WTC11 (cell line): ENCODE data around the gene METTL25B. TPM values are rescaled to one million over a fixed set of nuclear protein-coding genes. Genes with fewer than 3 reads are reported as not detected.

Experiments
- ATAC-seq: fragments of 200-7000 bp; cut with Tn5 transposase; 2 replicates; pipeline ENCODE4 v1.10.0; 2021; ENCODE audit warnings: mild to moderate bottlenecking, moderate library complexity
- CTCF ChIA-PET: fragments of 300-600 bp; sonication (Branson Sonifier 250); formaldehyde crosslinking; loops from one replicate; lab custom pipeline; 2021; ENCODE audit warnings: antibody characterized with exemption; lab: Charles Lee
- POLR2A ChIA-PET: fragments of 350-600 bp; sonication (Branson Sonifier 250); formaldehyde crosslinking; loops from one replicate; lab custom pipeline; 2021; ENCODE audit warnings: antibody characterized with exemption; lab: Charles Lee
- DNase-seq: peaks from one replicate; pipeline ENCODE4 v3.0.0; 2021; ENCODE audit warnings: low spot score
- H3K27ac Mint-ChIP-seq: 2 replicates; pipeline ENCODE4 v1.8.0; 2021; ENCODE audit warnings: mixed read lengths
- H3K27me3 Mint-ChIP-seq: 2 replicates; pipeline ENCODE4 v1.8.0; 2021; ENCODE audit warnings: low read depth, mild to moderate bottlenecking, moderate library complexity, mixed read lengths
- H3K36me3 Mint-ChIP-seq: 2 replicates; pipeline ENCODE4 v1.8.0; 2021; ENCODE audit warnings: mixed read lengths
- H3K4me1 Mint-ChIP-seq: 2 replicates; pipeline ENCODE4 v1.8.0; 2022; ENCODE audit warnings: mixed read lengths
- H3K4me3 Mint-ChIP-seq: 2 replicates; pipeline ENCODE4 v1.8.0; 2021; ENCODE audit warnings: mild to moderate bottlenecking, moderate library complexity, mixed read lengths
- H3K9me3 Mint-ChIP-seq: 2 replicates; pipeline ENCODE4 v1.8.0; 2021; ENCODE audit warnings: mixed read lengths
- ATF3 ChIP-seq: sonication (generic); formaldehyde crosslinking; conservative IDR thresholded peaks from 2 replicates; pipeline ENCODE4 v1.8.1; 2022; ENCODE audit warnings: mild to moderate bottlenecking, missing genetic modification reagents
- E2F4 ChIP-seq: sonication (generic); formaldehyde crosslinking; IDR thresholded peaks from 2 replicates; pipeline ENCODE4 v1.8.1; 2022; ENCODE audit warnings: low read depth, mild to moderate bottlenecking, moderate library complexity, missing genetic modification reagents, borderline replicate concordance
- EMX1 ChIP-seq: fragments of 250-450 bp; sonication (Bioruptor Pico); IDR thresholded peaks from 2 replicates; pipeline ENCODE4 v1.8.0; 2021; ENCODE audit warnings: mild to moderate bottlenecking
- GTF2I ChIP-seq: fragments of 250-450 bp; sonication (Bioruptor Pico); conservative IDR thresholded peaks from 2 replicates; pipeline ENCODE4 v1.4.0; 2021; ENCODE audit warnings: mild to moderate bottlenecking
- TEAD4 ChIP-seq: sonication (generic); formaldehyde crosslinking; IDR thresholded peaks from 2 replicates; pipeline ENCODE4 v1.8.0; 2022; ENCODE audit warnings: mild to moderate bottlenecking, missing genetic modification reagents
- USF2 ChIP-seq: sonication (generic); formaldehyde crosslinking; IDR thresholded peaks from 2 replicates; pipeline ENCODE4 v1.8.1; 2023; ENCODE audit warnings: mild to moderate bottlenecking, missing genetic modification reagents, moderate library complexity
- ZNF317 ChIP-seq: sonication (generic); formaldehyde crosslinking; IDR thresholded peaks from 2 replicates; pipeline ENCODE4 v1.8.1; 2023; ENCODE audit warnings: low read depth, mild to moderate bottlenecking, moderate library complexity, missing genetic modification reagents, borderline replicate concordance
- ZNF423 ChIP-seq: fragments of 250-450 bp; sonication (Bioruptor Pico); IDR thresholded peaks from 2 replicates; pipeline ENCODE4 v2.1.2; 2022; ENCODE audit warnings: mild to moderate bottlenecking, moderate library complexity
- total RNA-seq: library from RNA; stranded (reverse); gene quantifications from 3 replicates; pipeline ENCODE4 v1.2.3, GENCODE V29; 2021
- TF ChIP-seq, protein P1 (sequence below): sonication (generic); formaldehyde crosslinking; IDR thresholded peaks from 2 replicates; pipeline ENCODE4 v1.8.0; 2022; ENCODE audit warnings: missing genetic modification reagents
- TF ChIP-seq, protein P2 (sequence below): sonication (generic); formaldehyde crosslinking; IDR thresholded peaks from 2 replicates; pipeline ENCODE4 v1.8.1; 2023; ENCODE audit warnings: mild to moderate bottlenecking, missing genetic modification reagents, moderate library complexity
- TF ChIP-seq, protein P3 (sequence below): fragments of 250-450 bp; sonication (Bioruptor Pico); IDR thresholded peaks from 2 replicates; pipeline ENCODE4 v1.9.0; 2021; ENCODE audit warnings: mild to moderate bottlenecking

Gene METTL25B
- total RNA-seq, 1 experiment from 2014 or later = 32.0 TPM

- TF ChIP-seq, protein P1, sequence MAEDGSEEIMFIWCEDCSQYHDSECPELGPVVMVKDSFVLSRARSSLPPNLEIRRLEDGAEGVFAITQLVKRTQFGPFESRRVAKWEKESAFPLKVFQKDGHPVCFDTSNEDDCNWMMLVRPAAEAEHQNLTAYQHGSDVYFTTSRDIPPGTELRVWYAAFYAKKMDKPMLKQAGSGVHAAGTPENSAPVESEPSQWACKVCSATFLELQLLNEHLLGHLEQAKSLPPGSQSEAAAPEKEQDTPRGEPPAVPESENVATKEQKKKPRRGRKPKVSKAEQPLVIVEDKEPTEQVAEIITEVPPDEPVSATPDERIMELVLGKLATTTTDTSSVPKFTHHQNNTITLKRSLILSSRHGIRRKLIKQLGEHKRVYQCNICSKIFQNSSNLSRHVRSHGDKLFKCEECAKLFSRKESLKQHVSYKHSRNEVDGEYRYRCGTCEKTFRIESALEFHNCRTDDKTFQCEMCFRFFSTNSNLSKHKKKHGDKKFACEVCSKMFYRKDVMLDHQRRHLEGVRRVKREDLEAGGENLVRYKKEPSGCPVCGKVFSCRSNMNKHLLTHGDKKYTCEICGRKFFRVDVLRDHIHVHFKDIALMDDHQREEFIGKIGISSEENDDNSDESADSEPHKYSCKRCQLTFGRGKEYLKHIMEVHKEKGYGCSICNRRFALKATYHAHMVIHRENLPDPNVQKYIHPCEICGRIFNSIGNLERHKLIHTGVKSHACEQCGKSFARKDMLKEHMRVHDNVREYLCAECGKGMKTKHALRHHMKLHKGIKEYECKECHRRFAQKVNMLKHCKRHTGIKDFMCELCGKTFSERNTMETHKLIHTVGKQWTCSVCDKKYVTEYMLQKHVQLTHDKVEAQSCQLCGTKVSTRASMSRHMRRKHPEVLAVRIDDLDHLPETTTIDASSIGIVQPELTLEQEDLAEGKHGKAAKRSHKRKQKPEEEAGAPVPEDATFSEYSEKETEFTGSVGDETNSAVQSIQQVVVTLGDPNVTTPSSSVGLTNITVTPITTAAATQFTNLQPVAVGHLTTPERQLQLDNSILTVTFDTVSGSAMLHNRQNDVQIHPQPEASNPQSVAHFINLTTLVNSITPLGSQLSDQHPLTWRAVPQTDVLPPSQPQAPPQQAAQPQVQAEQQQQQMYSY (CRISPR knock-in tag) = no peak
- TF ChIP-seq ZNF423 (CRISPR knock-in tag) (no peak), ATF3 (CRISPR knock-in tag) (no peak), E2F4 (CRISPR knock-in tag) (no peak), ZNF317 (CRISPR knock-in tag) (no peak)
- TF ChIP-seq, protein P2, sequence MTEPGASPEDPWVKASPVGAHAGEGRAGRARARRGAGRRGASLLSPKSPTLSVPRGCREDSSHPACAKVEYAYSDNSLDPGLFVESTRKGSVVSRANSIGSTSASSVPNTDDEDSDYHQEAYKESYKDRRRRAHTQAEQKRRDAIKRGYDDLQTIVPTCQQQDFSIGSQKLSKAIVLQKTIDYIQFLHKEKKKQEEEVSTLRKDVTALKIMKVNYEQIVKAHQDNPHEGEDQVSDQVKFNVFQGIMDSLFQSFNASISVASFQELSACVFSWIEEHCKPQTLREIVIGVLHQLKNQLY (CRISPR knock-in tag) = no peak
Observed at GRCh38 chr1:156689035-156689952, 39.0 kb upstream of the METTL25B start (continued).

- Mint-ChIP-seq H3K36me3 (no peaks in the 10 kb centered on the region), H3K4me3 (peak overlapping the region; percentile 74), H3K27ac (peak overlapping the region; percentile 25; the same call in 1 of the 2 replicates), H3K9me3 (no peaks in the 10 kb centered on the region), H3K4me1 (peaks cover 59% of the 10 kb centered on the region), H3K27me3 (peaks cover 7% of the 10 kb centered on the region; the same call in 1 of the 2 replicates)
- no peak for ATAC-seq
- TF ChIP-seq, protein P3, sequence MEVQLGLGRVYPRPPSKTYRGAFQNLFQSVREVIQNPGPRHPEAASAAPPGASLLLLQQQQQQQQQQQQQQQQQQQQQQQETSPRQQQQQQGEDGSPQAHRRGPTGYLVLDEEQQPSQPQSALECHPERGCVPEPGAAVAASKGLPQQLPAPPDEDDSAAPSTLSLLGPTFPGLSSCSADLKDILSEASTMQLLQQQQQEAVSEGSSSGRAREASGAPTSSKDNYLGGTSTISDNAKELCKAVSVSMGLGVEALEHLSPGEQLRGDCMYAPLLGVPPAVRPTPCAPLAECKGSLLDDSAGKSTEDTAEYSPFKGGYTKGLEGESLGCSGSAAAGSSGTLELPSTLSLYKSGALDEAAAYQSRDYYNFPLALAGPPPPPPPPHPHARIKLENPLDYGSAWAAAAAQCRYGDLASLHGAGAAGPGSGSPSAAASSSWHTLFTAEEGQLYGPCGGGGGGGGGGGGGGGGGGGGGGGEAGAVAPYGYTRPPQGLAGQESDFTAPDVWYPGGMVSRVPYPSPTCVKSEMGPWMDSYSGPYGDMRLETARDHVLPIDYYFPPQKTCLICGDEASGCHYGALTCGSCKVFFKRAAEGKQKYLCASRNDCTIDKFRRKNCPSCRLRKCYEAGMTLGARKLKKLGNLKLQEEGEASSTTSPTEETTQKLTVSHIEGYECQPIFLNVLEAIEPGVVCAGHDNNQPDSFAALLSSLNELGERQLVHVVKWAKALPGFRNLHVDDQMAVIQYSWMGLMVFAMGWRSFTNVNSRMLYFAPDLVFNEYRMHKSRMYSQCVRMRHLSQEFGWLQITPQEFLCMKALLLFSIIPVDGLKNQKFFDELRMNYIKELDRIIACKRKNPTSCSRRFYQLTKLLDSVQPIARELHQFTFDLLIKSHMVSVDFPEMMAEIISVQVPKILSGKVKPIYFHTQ (CRISPR knock-in tag) = no peak
- TF ChIP-seq USF2 (CRISPR knock-in tag) = no peak
- no peak for TF ChIP-seq TEAD4 (CRISPR knock-in tag)
- peak; percentile 95 for TF ChIP-seq GTF2I (CRISPR knock-in tag)
- no peak for TF ChIP-seq EMX1 (CRISPR knock-in tag)
- POLR2A ChIA-PET = interaction anchor here (0.9 to 8.0 kb wide), 15 partner anchors 9 to 170 kb away, joined by 3 to 195 read pairs (median 5); partner anchors contain the start of genes CRABP2, HDGF, ISG20L2 and METTL25B
- CTCF ChIA-PET = interaction anchor here (0.6 to 17.1 kb wide), 61 partner anchors 7 to 237 kb away, joined by 3 to 1553 read pairs (median 6); partner anchors contain the start of genes BCAN, CRABP2, HAPLN2 and HDGF
- DNase-seq = no peak
Observed at GRCh38 chr1:156689953-156690674, 38.2 kb upstream of the METTL25B start.
